ENCODE results near the gene GUCY2F.

Gene GUCY2F

GRCh38 chrX:109481986-109482385, at the start of gene GUCY2F:
TSS of gene GUCY2F (minus strand) at chrX:109482086. CDS start at chrX:109475936, 6,150 bp downstream.
- DNase-seq (ENCODE audit: low read depth), result no peak

GRCh38 chrX:109519001-109519400, 37.1 kb upstream of the GUCY2F start:
- no peak for DNase-seq (ENCODE audit: low read depth)

GRCh38 chrX:109511113-109511512, 29.2 kb upstream of the GUCY2F start:
- DNase-seq (ENCODE audit: low read depth), result no peak

- DNase-seq (ENCODE audit: low read depth), result no peak
These were observed 27.0 kb upstream of the GUCY2F start for GRCh38 chrX:109508915-109509314.

- DNase-seq (ENCODE audit: low read depth), result no peak
These were observed 19.3 kb upstream of the GUCY2F start for GRCh38 chrX:109501176-109501575.

GRCh38 chrX:109498434-109498833, 16.5 kb upstream of the GUCY2F start:
- DNase-seq (ENCODE audit: low read depth), result no peak

GRCh38 chrX:109489174-109489573, 7.3 kb upstream of the GUCY2F start:
- no peak for DNase-seq (ENCODE audit: low read depth)

- DNase-seq (ENCODE audit: low read depth), result no peak
These were observed 5.8 kb upstream of the GUCY2F start for GRCh38 chrX:109487640-109488039.

- peak; percentile 28 for DNase-seq (ENCODE audit: low read depth)
These were observed 3.8 kb upstream of the GUCY2F start for GRCh38 chrX:109485470-109486340.

GRCh38 chrX:109484886-109485285, 3.0 kb upstream of the GUCY2F start:
- DNase-seq (ENCODE audit: low read depth), result no peak

- no peak for DNase-seq (ENCODE audit: low read depth)
These were observed 6.6 kb downstream of the GUCY2F start for GRCh38 chrX:109475174-109475891.

GRCh38 chrX:109472939-109473735, 8.7 kb downstream of the GUCY2F start:
- DNase-seq (ENCODE audit: low read depth), result no peak

- no peak for DNase-seq (ENCODE audit: low read depth)
These were observed 17.7 kb downstream of the GUCY2F start for GRCh38 chrX:109464231-109464630.

GRCh38 chrX:109463784-109464183, 18.1 kb downstream of the GUCY2F start:
- no peak for DNase-seq (ENCODE audit: low read depth)

GRCh38 chrX:109448282-109448938, 33.5 kb downstream of the GUCY2F start:
- no peak for DNase-seq (ENCODE audit: low read depth)

- DNase-seq (ENCODE audit: low read depth), result no peak
These were observed 40.6 kb downstream of the GUCY2F start for GRCh38 chrX:109441266-109441665.

- no peak for DNase-seq (ENCODE audit: low read depth)
These were observed 41.4 kb downstream of the GUCY2F start for GRCh38 chrX:109440475-109440874.

GRCh38 chrX:109409181-109409580, 72.7 kb downstream of the GUCY2F start:
- no peak for DNase-seq (ENCODE audit: low read depth)

- DNase-seq (ENCODE audit: low read depth), result no peak
These were observed 78.0 kb downstream of the GUCY2F start for GRCh38 chrX:109403922-109404321.

- no peak for DNase-seq (ENCODE audit: low read depth)
These were observed 82.1 kb downstream of the GUCY2F start for GRCh38 chrX:109399831-109400230.

- DNase-seq (ENCODE audit: low read depth), result no peak
These were observed 83.1 kb downstream of the GUCY2F start for GRCh38 chrX:109398833-109399232.

- no peak for DNase-seq (ENCODE audit: low read depth)
These were observed 83.8 kb downstream of the GUCY2F start for GRCh38 chrX:109398061-109398460.

Measured in activated T-helper 9 cell treated with anti-CD3 and anti-CD28 coated beads, Interleukin-2, amount 50 U/mL, for 16 hours (primary cell).